ENCODE results near the gene SLC1A2. TPM values are rescaled to one million over a fixed set of nuclear protein-coding genes. Genes with fewer than 3 reads are reported as not detected.

SLC1A2 gene
- total RNA-seq, 1 experiment from 2014 or later: 0.50 TPM

GRCh38 chr11:35323076-35323868 is 96.1 kb downstream of the SLC1A2 start:
- no peaks in the 10 kb centered on the region for H4K20me1 ChIP-seq (ENCODE audit: control insufficient read depth, insufficient read depth, insufficient read length)
- no peak overlapping the region for H2BK12ac ChIP-seq (ENCODE audit: insufficient read length, low read depth, low read length)
- H4K8ac ChIP-seq (replicated peaks; ENCODE audit: insufficient read length, low read depth, low read length): no peak overlapping the region
- Mint-ChIP-seq H3K36me3 (ENCODE audit: insufficient read depth in 1 of 3, low read depth in 3 of 3) (no peaks in the 10 kb centered on the region), H3K9me3 (no peaks in the 10 kb centered on the region; a peak in 1 of 5 replicates), H3K27me3 (ENCODE audit: low read depth) (peaks cover 45% of the 10 kb centered on the region), H3K27ac (no peak overlapping the region), H3K4me3 (no peak overlapping the region), H3K4me1 (peaks cover 17 to 23% of the 10 kb centered on the region in 2 experiments)
- H3K4me2 ChIP-seq (ENCODE audit: insufficient read depth, insufficient read length, low read length): no peak overlapping the region
- H2BK5ac ChIP-seq (ENCODE audit: insufficient read length, low read length): no peak overlapping the region
- no peaks in the 10 kb centered on the region for H3K9me3 ChIP-seq (ENCODE audit: control insufficient read depth, low read depth, low read length)
- no CpG with 5 or more reads among the region's 9 CpGs for WGBS (ENCODE audit: extremely low coverage, insufficient read length, low lambda C conversion rate)
- no peak overlapping the region for H2AK5ac ChIP-seq (ENCODE audit: insufficient read length, low read length)
- H3K23ac ChIP-seq (ENCODE audit: insufficient read length, low read depth, low read length): no peak overlapping the region
- no peaks in the 10 kb centered on the region for H3K79me2 ChIP-seq (ENCODE audit: insufficient read depth, low read length)
- TF ChIP-seq CTCF (conservative IDR thresholded peaks at IDR 0.05): no peak
- no peak overlapping the region for H3T11ph ChIP-seq (ENCODE audit: low read length)
- no peaks in the 10 kb centered on the region; the same call in 1 of the 2 replicates for H3K27me3 ChIP-seq (ENCODE audit: insufficient read depth, low read length)
- H2BK15ac ChIP-seq (ENCODE audit: low read depth, low read length): no peak overlapping the region
- H3K4ac ChIP-seq (ENCODE audit: low read depth, low read length): no peak overlapping the region
- H3K14ac ChIP-seq (ENCODE audit: insufficient read depth, low read length): no peak overlapping the region
- H3K9ac ChIP-seq (ENCODE audit: extremely low read depth, insufficient read length, low read length): no peak overlapping the region
- H3K27ac ChIP-seq (ENCODE audit: insufficient read length, low read depth, low read length): no peak overlapping the region
- no peak overlapping the region for H2BK20ac ChIP-seq (ENCODE audit: low read depth, low read length, poor library complexity, severe bottlenecking)
- no peak overlapping the region for H3K56ac ChIP-seq (ENCODE audit: insufficient read length, low read depth, low read length)
- H2AFZ ChIP-seq (ENCODE audit: low read length): no peak overlapping the region
- no peak overlapping the region for H4K5ac ChIP-seq (ENCODE audit: insufficient read length, low read depth, low read length)
- DNase-seq: no peak
- no peak overlapping the region for H2BK120ac ChIP-seq (ENCODE audit: low read depth, low read length, poor library complexity, severe bottlenecking)
- no peak overlapping the region for H4K91ac ChIP-seq (ENCODE audit: insufficient read length, low read depth, low read length)
- no peak overlapping the region for H3K18ac ChIP-seq (ENCODE audit: insufficient read length, low read depth, low read length)
- peaks cover 5% of the 10 kb centered on the region; the same call in 1 of the 2 replicates for H3K4me1 ChIP-seq (ENCODE audit: insufficient read depth, low read length)
- H3K23me2 ChIP-seq (ENCODE audit: insufficient read length, low read depth, low read length, poor library complexity, severe bottlenecking): no peaks in the 10 kb centered on the region
- H3K79me1 ChIP-seq (ENCODE audit: insufficient read depth, low read depth, low read length, poor library complexity, severe bottlenecking): no peaks in the 10 kb centered on the region

Measured in H9 (cell line).